ENCODE measurements around the gene LNX1. TPM values are rescaled to one million over a fixed set of nuclear protein-coding genes. Genes with fewer than 3 reads are reported as not detected.
A peak's percentile ranks its signal among the peaks of the same experiment; 100 is the strongest.

Gene LNX1
- total RNA-seq, 1 experiment from 2014 or later = 1.7 TPM

- no peaks in the 10 kb centered on the region for H3K9me3 ChIP-seq (ENCODE audit: control insufficient read depth, low read depth, low read length)
- H3K4me1 ChIP-seq (ENCODE audit: insufficient read depth, low read length) = no peaks in the 10 kb centered on the region
- no peak overlapping the region for H3K4me2 ChIP-seq (ENCODE audit: insufficient read depth, insufficient read length, low read length)
- no peak overlapping the region for H3T11ph ChIP-seq (ENCODE audit: low read length)
- H3K79me1 ChIP-seq (ENCODE audit: insufficient read depth, low read depth, low read length, poor library complexity, severe bottlenecking) = no peaks in the 10 kb centered on the region
- Mint-ChIP-seq H3K36me3 (ENCODE audit: insufficient read depth in 1 of 3, low read depth in 3 of 3) (no peaks in the 10 kb centered on the region), H3K27ac (0 out of 7 replicates have a peak overlapping the region, but pooled peaks of 1 of the 3 experiments have one; percentile 28), H3K9me3 (no peaks in the 10 kb centered on the region), H3K4me3 (no peak overlapping the region), H3K27me3 (ENCODE audit: low read depth) (no peaks in the 10 kb centered on the region), H3K4me1 (no peaks in the 10 kb centered on the region)
- H2AK5ac ChIP-seq (ENCODE audit: insufficient read length, low read length) = no peak overlapping the region
- H3K4ac ChIP-seq (ENCODE audit: low read depth, low read length) = no peak overlapping the region
- H2BK12ac ChIP-seq (ENCODE audit: insufficient read length, low read depth, low read length) = no peak overlapping the region
- no peak overlapping the region for H2BK5ac ChIP-seq (ENCODE audit: insufficient read length, low read length)
- no peaks in the 10 kb centered on the region for H3K23me2 ChIP-seq (ENCODE audit: insufficient read length, low read depth, low read length, poor library complexity, severe bottlenecking)
- no peaks in the 10 kb centered on the region for H4K20me1 ChIP-seq (ENCODE audit: control insufficient read depth, insufficient read depth, insufficient read length)
- H2BK20ac ChIP-seq (ENCODE audit: low read depth, low read length, poor library complexity, severe bottlenecking) = no peak overlapping the region
- no peak overlapping the region for H4K8ac ChIP-seq (replicated peaks; ENCODE audit: insufficient read length, low read depth, low read length)
- H4K5ac ChIP-seq (ENCODE audit: insufficient read length, low read depth, low read length) = no peak overlapping the region
- H3K18ac ChIP-seq (ENCODE audit: insufficient read length, low read depth, low read length) = no peak overlapping the region
- no peaks in the 10 kb centered on the region for H3K79me2 ChIP-seq (ENCODE audit: insufficient read depth, low read length)
- H3K27ac ChIP-seq (ENCODE audit: insufficient read length, low read depth, low read length) = no peak overlapping the region
- TF ChIP-seq CTCF (conservative IDR thresholded peaks at IDR 0.05) = no peak
- no peak overlapping the region for H3K23ac ChIP-seq (ENCODE audit: insufficient read length, low read depth, low read length)
- no peak overlapping the region for H2AFZ ChIP-seq (ENCODE audit: low read length)
- H3K14ac ChIP-seq (ENCODE audit: insufficient read depth, low read length) = no peak overlapping the region
- H3K27me3 ChIP-seq (ENCODE audit: insufficient read depth, low read length) = no peaks in the 10 kb centered on the region
- no peak for DNase-seq
- no peak overlapping the region for H3K9ac ChIP-seq (ENCODE audit: extremely low read depth, insufficient read length, low read length)
- no peak overlapping the region for H4K91ac ChIP-seq (ENCODE audit: insufficient read length, low read depth, low read length)
- no peak overlapping the region for H3K56ac ChIP-seq (ENCODE audit: insufficient read length, low read depth, low read length)
- H2BK120ac ChIP-seq (ENCODE audit: low read depth, low read length, poor library complexity, severe bottlenecking) = no peak overlapping the region
- no peak overlapping the region for H2BK15ac ChIP-seq (ENCODE audit: low read depth, low read length)
- WGBS (ENCODE audit: extremely low coverage, insufficient read length, low lambda C conversion rate) = no CpG with 5 or more reads among the region's 7 CpGs
Measured at GRCh38 chr4:53507058-53507457, 84.2 kb downstream of the LNX1 start.
